ENCODE results near the gene MAEA. TPM values are rescaled to one million over a fixed set of nuclear protein-coding genes. Genes with fewer than 3 reads are reported as not detected.

MAEA gene
- total RNA-seq, 3 donors from 2014 or later, result 49.9 to 76.7 (median 62.3) TPM

DNA sequence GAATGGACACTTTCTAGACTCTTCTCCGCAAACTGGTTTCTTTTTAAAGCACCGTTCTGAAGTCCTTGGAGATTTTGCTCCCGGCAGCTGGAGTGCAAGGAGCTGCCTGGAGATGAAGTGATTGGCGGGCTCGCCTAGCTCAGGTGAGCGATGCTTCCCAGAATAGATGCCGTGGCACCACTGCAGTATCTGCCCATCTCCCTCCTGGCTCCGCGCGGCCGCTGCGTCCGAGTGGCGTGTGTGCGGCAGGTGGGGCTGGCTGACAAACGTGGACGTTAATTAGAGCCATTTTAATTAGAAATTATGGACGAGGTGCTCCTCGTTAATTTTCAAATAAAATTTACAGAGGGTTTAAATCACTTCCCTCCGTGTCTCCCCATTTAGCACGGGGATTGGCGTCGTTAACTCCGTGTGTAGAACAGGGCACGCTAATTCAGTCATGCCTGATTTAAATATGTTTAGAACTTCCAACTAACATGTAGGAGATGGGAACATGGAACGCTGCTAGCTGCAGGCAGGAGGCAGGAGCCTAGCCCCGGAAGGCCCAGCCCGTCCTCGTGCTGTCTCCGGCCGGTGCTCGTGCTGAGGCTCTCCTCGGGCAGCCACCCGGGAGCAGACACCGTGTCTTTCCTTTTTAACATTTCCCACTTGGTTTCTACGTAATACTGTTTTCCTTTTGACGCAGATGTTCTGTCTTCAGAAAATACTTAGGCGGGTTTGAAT is 68.9 kb downstream of the MAEA start:
- Histone ChIP-seq H3K27ac (no peak overlapping the region), H3K36me3 (no peaks in the 10 kb centered on the region), H3K4me3 (no peak overlapping the region), H3K9me3 (no peaks in the 10 kb centered on the region), H3K27me3 (no peaks in the 10 kb centered on the region), H3K4me1 (no peaks in the 10 kb centered on the region)
- TF ChIP-seq POLR2AphosphoS5 (IDR thresholded peaks at IDR 0.05) (no peak), POLR2A (IDR thresholded peaks at IDR 0.05) (no peak)
- TF ChIP-seq, protein P1, sequence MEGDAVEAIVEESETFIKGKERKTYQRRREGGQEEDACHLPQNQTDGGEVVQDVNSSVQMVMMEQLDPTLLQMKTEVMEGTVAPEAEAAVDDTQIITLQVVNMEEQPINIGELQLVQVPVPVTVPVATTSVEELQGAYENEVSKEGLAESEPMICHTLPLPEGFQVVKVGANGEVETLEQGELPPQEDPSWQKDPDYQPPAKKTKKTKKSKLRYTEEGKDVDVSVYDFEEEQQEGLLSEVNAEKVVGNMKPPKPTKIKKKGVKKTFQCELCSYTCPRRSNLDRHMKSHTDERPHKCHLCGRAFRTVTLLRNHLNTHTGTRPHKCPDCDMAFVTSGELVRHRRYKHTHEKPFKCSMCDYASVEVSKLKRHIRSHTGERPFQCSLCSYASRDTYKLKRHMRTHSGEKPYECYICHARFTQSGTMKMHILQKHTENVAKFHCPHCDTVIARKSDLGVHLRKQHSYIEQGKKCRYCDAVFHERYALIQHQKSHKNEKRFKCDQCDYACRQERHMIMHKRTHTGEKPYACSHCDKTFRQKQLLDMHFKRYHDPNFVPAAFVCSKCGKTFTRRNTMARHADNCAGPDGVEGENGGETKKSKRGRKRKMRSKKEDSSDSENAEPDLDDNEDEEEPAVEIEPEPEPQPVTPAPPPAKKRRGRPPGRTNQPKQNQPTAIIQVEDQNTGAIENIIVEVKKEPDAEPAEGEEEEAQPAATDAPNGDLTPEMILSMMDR (IDR thresholded peaks at IDR 0.05), result no peak
- DNase-seq (ENCODE audit: low spot score in 2 of 2), result no peak
- intact Hi-C loops (cut with DNase I; ENCODE audit: low total_unique reads), result no loop called here

DNA sequence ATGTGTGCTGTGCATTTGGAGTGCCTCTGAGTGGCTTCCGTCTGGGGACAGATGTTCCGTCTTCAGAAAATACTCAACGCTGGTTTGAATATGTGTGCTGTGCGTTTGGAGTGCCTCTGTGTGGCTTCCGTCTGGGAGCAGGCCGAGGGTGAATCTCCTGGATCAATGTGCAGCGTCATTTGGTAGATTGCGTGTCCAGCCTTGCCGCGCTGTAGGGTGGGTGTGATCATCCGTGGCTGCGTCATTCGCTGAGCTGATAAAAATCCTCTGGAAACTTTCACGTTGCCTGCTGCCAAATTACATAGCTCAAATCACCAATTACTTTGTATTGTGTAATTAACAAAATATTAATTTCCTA is 69.4 kb downstream of the MAEA start:
- intact Hi-C loops (cut with DNase I; ENCODE audit: low total_unique reads), result no loop called here
- Histone ChIP-seq H3K36me3 (no peaks in the 10 kb centered on the region), H3K4me3 (no peak overlapping the region), H3K4me1 (no peaks in the 10 kb centered on the region), H3K9me3 (no peaks in the 10 kb centered on the region), H3K27me3 (no peaks in the 10 kb centered on the region), H3K27ac (no peak overlapping the region)
- DNase-seq (ENCODE audit: low spot score in 2 of 2), result no peak
- TF ChIP-seq POLR2AphosphoS5 (IDR thresholded peaks at IDR 0.05), result no peak
- TF ChIP-seq, protein P1 (IDR thresholded peaks at IDR 0.05), result no peak
- TF ChIP-seq POLR2A (IDR thresholded peaks at IDR 0.05), result no peak

DNA sequence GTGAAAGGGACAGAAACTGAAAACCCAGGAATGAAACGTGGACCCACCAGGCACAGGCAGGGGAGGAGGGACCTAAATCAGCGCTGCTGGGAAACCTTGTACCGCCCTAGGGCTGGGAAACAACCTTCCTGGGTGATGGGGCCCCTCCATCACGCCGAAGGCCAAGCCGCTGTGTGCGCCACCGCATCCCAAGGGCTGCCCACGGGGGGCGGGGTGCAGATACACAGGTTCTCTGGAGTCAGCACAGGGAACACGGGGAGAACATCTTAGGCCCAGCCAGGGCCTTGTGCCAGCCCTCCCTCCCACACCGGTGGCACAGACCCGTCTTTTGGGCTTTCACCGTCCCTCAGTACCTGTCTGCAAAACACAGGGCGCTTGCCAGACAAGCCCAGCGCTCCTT is 70.3 kb downstream of the MAEA start:
- H3K4me3 ChIP-seq, result peak overlapping the region in 1 of 3 donors; percentile 19
- H3K27ac ChIP-seq, result peak overlapping the region in 1 of 2 donors; percentile 90
- H3K27me3 ChIP-seq, result no peaks in the 10 kb centered on the region
- no peaks in the 10 kb centered on the region for H3K9me3 ChIP-seq
- H3K36me3 ChIP-seq, result no peaks in the 10 kb centered on the region
- intact Hi-C loops (cut with DNase I; ENCODE audit: low total_unique reads), result no loop called here
- no peak for TF ChIP-seq POLR2A (IDR thresholded peaks at IDR 0.05)
- TF ChIP-seq POLR2AphosphoS5 (IDR thresholded peaks at IDR 0.05), result no peak
- TF ChIP-seq, protein P1 (IDR thresholded peaks at IDR 0.05), result no peak
- no peak for DNase-seq (ENCODE audit: low spot score in 2 of 2)
- H3K4me1 ChIP-seq, result no peaks in the 10 kb centered on the region

DNA sequence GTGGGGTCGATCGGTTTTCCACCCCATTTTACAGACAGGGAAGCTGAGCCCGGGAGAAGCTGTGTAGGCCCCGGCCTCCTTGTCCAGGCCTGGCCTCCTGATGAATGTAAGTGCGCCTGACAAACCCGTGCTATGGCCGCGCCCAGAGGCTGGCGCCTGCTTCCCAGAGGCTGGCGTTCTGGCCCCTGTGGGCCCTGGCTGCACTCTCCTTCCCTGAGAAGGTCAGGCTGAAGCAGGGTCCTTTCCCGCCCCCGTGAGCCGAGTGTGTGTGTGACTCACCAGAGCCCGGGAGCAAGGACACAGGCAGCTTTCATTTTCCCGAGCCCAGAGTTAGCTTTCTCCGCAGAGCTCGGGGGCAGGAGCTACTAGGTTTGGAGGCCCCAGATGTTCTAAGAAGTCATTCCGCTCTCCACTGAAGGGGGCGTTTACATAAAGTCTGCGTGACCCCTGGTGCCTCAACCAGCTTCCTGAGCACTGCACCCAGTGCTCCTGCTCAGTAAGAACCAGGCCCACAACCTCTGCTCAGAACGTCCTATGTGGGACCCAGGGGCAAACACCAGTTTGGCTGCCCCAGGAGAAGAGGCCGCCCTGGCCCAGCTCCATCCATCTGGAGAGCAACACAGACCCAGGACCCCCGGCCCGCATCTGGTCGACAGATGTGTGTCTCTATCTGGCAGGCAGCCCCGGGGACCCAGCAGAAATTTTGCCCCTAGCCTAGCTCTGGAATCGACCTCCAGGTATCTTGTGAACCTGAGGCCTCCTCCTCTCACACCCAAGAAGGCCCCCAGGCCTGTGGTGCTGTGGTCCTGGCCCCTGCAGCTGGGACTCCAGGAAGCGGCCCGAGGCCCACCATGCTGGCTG is 71.0 kb downstream of the MAEA start:
- TF ChIP-seq POLR2A (IDR thresholded peaks at IDR 0.05) (no peak), POLR2AphosphoS5 (IDR thresholded peaks at IDR 0.05) (no peak)
- TF ChIP-seq, protein P1 (IDR thresholded peaks at IDR 0.05), result no peak
- Histone ChIP-seq H3K36me3 (no peaks in the 10 kb centered on the region), H3K27ac (peak overlapping the region in 1 of 2 donors; percentile 90)

DNA sequence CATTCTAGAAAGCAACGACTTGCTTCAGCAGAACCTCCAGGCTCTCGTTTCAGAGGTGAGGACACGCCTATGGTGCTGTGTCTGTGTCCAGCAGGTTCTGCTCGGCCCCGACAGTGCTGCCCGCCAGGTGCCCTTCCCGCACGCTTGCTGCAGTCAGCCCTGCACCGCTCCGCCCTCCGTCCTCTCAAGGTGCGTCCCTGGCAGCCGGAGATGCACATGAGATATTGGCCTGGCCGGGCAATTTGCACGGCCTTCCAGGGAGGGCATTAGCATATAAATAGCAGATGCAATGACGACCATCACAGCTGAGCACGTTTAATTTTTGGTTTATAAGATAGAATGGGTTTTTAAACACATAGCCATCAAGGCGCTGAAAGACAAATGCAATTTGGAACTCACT is 71.7 kb downstream of the MAEA start:
- H3K27me3 ChIP-seq, result no peaks in the 10 kb centered on the region
- H3K9me3 ChIP-seq, result no peaks in the 10 kb centered on the region
- no peaks in the 10 kb centered on the region for H3K4me1 ChIP-seq
- DNase-seq (ENCODE audit: low spot score in 2 of 2), result no peak
- H3K27ac ChIP-seq, result peak overlapping the region in 1 of 2 donors; percentile 90
- TF ChIP-seq, protein P1 (IDR thresholded peaks at IDR 0.05), result no peak
- TF ChIP-seq POLR2A (IDR thresholded peaks at IDR 0.05), result no peak
- TF ChIP-seq POLR2AphosphoS5 (IDR thresholded peaks at IDR 0.05), result no peak
- H3K36me3 ChIP-seq, result no peaks in the 10 kb centered on the region
- intact Hi-C loops (cut with DNase I; ENCODE audit: low total_unique reads), result no loop called here
- H3K4me3 ChIP-seq, result no peak overlapping the region

More for the DNA sequence above, 71.0 kb downstream of the MAEA start:
- no peak for DNase-seq (ENCODE audit: low spot score in 2 of 2)
- no peaks in the 10 kb centered on the region for H3K4me1 ChIP-seq
- no peaks in the 10 kb centered on the region for H3K9me3 ChIP-seq
- intact Hi-C loops (cut with DNase I; ENCODE audit: low total_unique reads), result no loop called here
- H3K27me3 ChIP-seq, result no peaks in the 10 kb centered on the region
- peak overlapping the region in 1 of 3 donors; percentile 19 for H3K4me3 ChIP-seq
